A549 treated with CORT108297 at 1 μM for 4 hours (cell line): ENCODE results near the gene GPR139. TPM values are rescaled to one million over a fixed set of nuclear protein-coding genes. Genes with fewer than 3 reads are reported as not detected.

Experiments used
- total RNA-seq: library from RNA; stranded (reverse); fragments of 200-300 nt; extraction: Qiagen RNA extraction; gene quantifications from 5 replicates; pipeline ENCODE4 v1.2.3, GENCODE V29; 2022

The GPR139 gene
- total RNA-seq, result not detected in 5 replicates

DNA sequence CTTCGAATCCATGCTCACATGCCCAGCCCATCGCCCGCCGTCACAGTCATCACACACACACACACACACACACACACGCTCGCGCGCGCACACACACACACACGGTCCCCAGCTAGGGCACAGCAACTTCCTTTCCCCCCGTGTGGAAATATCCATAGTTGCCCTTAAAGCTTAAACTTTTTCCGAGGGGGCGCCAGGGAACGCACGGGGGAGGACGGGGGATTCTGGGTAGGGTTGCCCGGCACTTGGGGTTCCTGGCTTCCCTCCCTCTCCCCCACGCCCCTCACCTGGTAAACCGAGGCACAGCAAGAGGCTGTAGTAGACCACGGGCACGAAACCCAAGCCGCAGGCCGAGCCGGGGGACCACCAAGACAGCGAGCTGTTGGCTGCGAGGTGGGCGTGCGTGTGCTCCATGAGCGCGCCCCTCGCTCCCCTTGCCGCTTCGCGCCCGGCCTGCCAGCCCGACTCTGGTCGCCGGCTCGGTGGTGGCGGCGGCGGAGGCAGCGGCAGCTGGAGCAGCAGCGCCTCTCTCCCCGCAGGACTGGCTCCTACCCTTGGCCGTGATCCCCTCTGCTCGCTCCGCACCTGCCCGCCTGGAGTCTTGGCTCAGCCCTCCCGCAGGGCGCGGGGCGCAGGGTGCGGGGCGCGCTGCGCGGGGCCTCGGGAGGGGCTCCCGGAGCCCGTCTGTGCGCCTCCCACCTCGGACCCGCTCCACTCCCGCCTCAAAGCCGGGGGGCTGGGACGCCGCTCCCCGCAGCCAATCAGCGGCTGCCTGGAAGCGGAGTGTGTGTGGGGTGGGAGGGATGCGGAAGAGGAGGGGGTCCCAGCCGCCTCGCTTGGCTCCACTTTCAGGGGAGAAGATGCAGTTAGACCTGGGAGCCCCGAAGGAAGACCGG lies at the start of gene GPR139:
GPR139 (minus strand) TSS at position 688 of the 896 bp plus-strand sequence; CDS start at position 414, 274 bp downstream.

Other genes starting within 250 kb of the GPR139 start
- 26.3 to 33.2 TPM (median 28.3 TPM) in 5 replicates for gene GPRC5B, start 189.0 kb downstream of the GPR139 start, total RNA-seq